ENCODE results near the gene TMEM87A. TPM values are rescaled to one million over a fixed set of nuclear protein-coding genes. Genes with fewer than 3 reads are reported as not detected.
"Not testable (repeated sequence)": the region's sequence is repeated elsewhere in the genome, so short reads cannot be mapped to it uniquely, and the experiment has no call there.

The TMEM87A gene, protein sequence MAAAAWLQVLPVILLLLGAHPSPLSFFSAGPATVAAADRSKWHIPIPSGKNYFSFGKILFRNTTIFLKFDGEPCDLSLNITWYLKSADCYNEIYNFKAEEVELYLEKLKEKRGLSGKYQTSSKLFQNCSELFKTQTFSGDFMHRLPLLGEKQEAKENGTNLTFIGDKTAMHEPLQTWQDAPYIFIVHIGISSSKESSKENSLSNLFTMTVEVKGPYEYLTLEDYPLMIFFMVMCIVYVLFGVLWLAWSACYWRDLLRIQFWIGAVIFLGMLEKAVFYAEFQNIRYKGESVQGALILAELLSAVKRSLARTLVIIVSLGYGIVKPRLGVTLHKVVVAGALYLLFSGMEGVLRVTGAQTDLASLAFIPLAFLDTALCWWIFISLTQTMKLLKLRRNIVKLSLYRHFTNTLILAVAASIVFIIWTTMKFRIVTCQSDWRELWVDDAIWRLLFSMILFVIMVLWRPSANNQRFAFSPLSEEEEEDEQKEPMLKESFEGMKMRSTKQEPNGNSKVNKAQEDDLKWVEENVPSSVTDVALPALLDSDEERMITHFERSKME
- total RNA-seq (2014; rRNA removed; shearing (Covaris generic)): 26.0 and 55.0 TPM in 2 replicates

DNA sequence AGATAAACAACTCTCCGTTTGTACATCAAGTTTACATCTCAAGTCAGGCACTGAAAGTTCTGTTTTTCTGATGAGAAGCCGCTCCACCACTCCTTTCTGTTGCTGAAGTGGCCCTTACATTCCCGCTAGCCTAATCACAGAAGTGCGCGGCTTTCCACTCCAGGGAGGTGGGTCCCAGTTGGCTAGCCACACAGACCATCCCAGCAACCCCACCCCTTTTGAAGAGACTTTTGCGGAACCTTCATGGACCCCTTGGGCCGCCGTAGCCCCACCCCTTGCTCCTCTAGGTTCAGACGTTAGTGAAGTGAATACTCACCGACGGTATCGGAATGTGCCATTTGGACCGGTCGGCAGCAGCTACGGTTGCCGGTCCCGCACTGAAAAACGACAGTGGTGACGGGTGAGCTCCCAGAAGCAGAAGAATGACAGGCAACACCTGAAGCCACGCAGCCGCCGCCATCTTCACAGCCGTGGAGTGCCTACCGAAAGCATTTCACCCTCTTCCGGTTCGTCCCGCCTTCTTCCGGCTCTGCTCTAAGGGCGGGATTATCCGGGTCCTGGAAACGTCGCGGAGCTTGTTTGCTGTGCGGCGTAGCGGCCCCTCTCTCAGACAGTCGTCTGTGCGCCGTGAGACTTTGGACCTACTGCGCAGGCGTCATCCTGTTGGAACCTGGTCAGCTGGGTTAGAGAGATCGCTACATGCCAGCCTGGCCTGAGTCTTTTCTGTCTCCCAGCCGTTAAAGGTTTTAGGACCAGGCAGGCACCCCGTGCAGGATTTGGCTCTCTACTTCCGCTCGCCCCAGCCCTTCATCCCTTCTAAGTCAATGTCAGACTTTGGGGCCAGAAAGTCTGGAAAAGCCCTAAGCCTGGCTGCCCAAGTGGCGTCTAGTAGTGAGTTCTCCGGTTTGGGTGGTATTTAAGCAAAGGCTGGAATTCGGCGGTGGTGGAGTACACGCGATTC is at the start of gene TMEM87A, which contains the start of gene GANC:
Gene TMEM87A, minus strand, starts transcription at position 495 of the 961 bp plus-strand sequence. Its CDS starts 35 bp downstream, at position 460.
Gene GANC, plus strand, starts transcription at position 263 of the 961 bp plus-strand sequence. CDS start 1,281 bp downstream, outside the sequence.
- in situ Hi-C loops (cut with HindIII; ENCODE audit: low sequenced_read_pairs): no loop called here

DNA sequence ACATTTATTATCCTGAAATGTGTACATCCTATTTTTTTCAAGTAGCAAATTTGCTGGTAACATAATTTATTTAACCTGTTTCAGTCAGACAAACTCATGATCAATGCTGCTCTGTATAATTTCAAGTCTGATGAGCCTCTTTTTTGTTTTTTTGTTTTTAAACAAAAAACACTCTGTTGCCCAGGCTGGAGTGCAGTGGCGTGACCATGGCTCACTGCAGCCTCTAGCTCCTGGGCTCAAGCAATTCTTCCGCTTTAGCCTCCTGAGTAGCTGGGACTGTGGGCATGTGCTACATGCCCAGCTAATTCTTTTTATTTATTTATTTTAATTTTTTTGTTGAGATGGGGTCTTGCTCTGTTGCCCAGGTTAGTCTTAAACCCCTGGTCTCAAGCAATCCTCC is 46.0 kb upstream of the TMEM87A start:
- in situ Hi-C loops (cut with HindIII; ENCODE audit: low sequenced_read_pairs): no loop called here
- no peak for DNase-seq (ENCODE audit: low spot score)

More for the DNA sequence above, at the start of gene TMEM87A, which contains the start of gene GANC:
- peak; percentile 99 for DNase-seq (ENCODE audit: low spot score)

DNA sequence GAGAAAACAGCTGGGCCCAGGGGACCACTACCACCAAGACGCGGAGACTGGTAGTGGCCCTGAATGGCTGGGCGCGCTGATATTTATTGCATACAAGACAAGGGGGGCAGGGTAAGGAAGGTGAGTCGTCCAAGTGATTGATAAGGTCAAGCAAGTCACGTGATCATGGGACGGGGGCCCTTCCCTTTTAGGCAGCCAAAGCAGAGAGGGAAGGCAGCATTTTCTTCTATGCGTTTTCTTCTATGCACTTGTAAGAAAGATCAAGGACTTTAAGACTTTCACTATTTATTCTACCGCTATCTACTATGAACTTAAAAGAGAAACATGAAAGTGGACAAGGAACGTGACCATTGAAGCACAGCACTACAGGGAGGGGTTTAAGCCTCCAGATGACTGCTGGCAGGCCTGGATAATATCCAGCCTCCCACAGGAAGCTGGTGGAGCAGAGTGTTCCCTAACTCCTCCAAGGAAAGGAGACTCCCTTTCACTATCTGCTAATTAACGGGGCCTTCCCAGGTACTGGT is 43.1 kb upstream of the TMEM87A start:
- in situ Hi-C loops (cut with HindIII; ENCODE audit: low sequenced_read_pairs); DNase-seq (ENCODE audit: low spot score): not testable (repeated sequence)

DNA sequence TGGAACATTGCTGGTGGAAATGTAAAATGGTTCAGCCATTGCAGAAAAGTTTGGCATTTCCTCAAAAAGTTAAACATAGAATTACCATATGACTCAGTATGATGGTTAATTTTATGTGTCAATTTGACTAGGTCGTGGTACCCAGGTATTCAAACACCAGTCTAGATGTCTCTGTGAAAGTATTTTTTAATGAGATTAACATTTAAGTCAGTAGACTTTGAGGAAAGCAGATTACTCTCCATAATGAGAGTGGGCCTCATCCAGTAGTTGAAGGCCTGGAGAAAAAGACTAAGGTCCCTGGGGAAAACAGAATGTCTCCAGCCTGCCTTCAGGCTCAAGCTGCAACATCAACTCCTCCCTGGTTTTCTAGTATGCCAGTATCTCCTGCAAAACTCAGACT is 42.3 kb upstream of the TMEM87A start:
- in situ Hi-C loops (cut with HindIII; ENCODE audit: low sequenced_read_pairs): no loop called here
- no peak for DNase-seq (ENCODE audit: low spot score)

DNA sequence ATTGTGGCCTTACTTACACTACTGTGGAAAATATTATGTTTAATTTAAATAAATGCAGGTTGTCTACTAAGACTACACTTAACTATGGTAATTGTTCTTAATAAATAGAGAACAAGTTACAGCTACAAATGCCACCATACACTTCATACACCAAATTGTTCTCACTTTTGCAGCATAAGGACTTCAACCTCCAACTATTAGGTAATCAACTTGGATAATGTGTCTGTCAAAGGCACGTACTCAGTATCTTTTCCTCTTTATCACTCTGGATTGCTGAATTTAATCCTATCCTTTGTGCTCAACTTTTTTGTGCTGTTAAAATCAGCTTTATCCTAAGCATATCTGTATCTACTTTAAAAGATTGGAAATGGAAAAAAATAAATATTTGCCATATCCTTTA is 41.6 kb upstream of the TMEM87A start:
- no peak for DNase-seq (ENCODE audit: low spot score)
- in situ Hi-C loops (cut with HindIII; ENCODE audit: low sequenced_read_pairs): no loop called here

DNA sequence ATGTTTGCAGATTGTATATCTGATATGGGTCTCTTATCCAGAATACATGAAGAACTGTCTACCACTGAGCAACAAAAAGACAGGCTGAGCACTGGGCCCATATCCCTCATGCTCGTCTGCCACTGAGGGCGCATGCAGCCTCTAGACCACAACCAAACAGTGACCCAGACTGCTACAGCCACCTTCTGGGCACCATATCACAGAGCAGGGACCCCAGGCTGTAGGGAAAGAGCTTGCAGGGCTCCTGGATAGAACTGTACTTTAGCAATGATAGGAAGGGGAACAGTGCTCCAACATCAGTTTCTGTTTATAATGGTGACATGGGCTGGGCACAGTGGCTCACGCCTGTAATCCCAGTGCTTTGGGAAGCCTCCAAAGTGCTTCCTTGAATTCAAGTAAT is 40.2 kb upstream of the TMEM87A start:
- DNase-seq (ENCODE audit: low spot score): peak; percentile 1
- in situ Hi-C loops (cut with HindIII; ENCODE audit: low sequenced_read_pairs): no loop called here

DNA sequence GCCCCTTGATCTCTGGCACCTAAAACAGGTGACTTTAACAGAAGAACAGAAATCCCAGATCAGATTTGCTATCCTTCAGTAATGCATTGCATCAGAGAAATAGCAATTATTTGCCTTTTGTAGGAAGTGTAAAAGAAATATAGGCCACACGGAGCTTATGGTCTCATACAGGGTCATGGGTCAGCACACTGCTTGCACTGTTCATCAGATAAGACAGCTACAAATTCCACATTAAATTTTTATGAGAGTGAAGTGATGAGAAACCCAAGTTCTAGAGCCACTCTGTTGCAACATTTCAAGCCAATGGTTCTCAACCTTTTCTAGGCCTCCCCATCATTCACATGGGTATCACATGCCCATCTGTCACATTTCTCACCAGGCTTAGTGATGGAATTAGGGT is 33.4 kb upstream of the TMEM87A start:
- in situ Hi-C loops (cut with HindIII; ENCODE audit: low sequenced_read_pairs): no loop called here
- DNase-seq (ENCODE audit: low spot score): no peak

DNA sequence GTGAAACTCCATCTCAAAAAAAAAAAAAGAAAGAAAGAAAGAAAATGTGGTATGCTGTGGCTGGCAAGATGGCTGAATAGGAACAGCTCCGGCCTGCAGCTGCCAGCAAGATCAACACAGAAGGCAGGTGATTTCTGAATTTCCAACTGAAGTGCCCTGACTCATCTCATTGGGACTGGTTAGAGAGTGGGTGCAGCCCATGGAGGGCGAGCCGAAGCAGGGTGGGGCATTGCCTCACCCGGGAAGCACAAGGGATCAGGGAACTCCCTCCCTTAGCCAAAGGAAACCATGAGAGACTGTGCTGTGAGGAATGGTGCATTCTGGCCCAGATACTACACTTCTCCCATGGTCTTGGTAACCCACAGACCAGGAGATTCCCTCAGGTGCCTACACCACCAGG is 27.8 kb upstream of the TMEM87A start:
- DNase-seq (ENCODE audit: low spot score); in situ Hi-C loops (cut with HindIII; ENCODE audit: low sequenced_read_pairs): not testable (repeated sequence)

DNA sequence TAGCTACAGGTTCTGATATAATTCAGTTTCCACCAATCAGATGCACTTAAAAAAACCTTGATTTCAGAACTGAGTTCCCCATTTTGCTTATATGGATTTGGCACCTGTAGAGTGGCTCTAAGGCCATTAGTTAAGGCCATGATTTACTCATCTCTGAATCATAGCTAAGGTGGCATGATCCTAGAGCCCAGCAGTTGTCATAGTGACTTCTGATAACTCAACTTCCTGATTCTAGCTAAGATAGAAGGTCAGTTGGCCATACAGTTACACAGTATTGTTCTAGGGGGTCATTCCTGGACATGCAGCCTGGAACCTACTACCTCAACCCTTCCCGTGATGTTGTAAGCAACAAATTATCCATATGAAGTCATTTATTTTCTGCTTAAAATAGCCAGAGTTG is 15.9 kb upstream of the TMEM87A start:
- DNase-seq (ENCODE audit: low spot score): no peak
- in situ Hi-C loops (cut with HindIII; ENCODE audit: low sequenced_read_pairs): no loop called here

DNA sequence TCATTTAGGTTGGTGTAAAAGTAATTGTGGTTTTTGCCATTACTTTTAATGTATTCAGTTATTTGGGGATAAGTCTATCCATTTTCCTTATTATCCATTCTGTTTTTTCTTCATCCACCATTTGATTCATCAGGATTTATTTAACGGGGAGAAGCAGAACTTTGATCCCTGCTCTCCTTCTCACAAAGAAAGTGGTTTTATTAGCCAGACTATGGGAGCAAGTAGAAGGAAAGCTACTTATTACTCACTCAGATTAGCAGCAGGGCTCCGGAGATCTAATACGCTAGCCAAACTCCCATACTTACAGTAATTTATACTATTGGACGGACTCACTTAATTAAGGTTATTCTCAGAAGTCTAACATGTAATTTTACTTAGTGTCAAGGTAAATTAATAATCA is 14.7 kb upstream of the TMEM87A start:
- in situ Hi-C loops (cut with HindIII; ENCODE audit: low sequenced_read_pairs): no loop called here
- DNase-seq (ENCODE audit: low spot score): no peak

DNA sequence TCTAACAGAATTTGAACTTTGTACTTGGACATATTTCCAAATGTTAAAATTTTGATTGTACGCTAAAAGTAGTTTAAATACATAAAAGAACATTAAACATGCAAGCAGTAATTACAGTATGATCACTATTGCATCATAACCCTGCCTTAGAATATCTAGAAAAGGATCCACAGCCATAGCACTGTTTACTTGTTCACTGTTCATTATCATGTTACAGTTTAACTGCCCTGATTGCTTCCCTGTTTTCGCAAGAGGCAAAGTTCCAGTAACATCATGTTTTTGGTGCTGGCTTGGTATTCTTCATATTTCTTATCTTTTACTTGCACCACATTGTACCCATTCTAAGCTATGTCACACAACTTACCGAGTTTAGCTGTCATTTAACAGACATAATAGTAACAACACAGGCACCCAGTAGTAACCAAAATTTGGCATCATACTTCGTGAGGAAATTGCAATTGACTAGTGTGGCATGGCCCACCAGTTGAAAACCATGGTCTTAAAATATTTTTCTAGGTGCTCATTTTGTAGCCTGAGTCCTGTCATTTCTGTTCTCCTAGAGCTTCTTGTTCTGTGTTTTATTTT is 13.3 kb upstream of the TMEM87A start:
- DNase-seq (ENCODE audit: low spot score): no peak
- in situ Hi-C loops (cut with HindIII; ENCODE audit: low sequenced_read_pairs): no loop called here

DNA sequence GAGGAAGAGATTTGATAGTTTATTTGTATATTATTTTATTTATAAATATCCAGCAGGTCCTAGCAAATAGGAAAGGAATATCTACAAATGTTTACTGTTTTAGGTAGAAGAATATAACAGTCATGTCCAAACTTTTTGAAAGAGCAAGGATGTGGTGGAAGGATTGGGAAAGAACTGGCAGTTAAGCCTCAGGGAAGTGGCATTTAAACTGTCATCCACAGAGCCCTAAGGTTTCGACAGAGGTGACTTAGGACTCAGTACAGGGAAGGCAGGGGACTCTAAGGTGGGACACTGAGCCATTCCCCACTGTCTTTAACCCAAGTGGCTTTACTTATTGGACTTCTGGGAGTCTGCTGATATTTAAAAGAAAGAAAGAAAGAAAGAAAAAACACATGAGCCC is 11.8 kb upstream of the TMEM87A start:
- no peak for DNase-seq (ENCODE audit: low spot score)
- in situ Hi-C loops (cut with HindIII; ENCODE audit: low sequenced_read_pairs): no loop called here

DNA sequence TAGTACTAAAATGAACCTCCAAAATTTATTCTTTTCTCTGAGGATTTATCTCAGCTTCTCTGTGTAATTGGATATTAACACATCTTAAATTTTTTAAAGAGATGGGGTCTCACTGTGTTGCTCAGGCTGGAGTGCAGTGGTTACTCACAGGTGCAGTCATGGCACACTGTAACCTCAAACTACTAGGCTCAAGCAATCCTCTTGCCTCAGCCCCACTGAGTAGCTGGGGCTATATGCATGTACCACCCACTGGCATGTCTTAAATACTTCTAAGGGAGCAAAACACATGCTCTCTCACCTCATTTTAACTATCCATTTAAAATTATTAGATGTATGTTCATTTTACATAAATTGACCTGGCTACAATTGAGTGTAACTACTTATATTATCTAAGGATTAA is 11.3 kb upstream of the TMEM87A start:
- in situ Hi-C loops (cut with HindIII; ENCODE audit: low sequenced_read_pairs): no loop called here
- DNase-seq (ENCODE audit: low spot score): no peak

DNA sequence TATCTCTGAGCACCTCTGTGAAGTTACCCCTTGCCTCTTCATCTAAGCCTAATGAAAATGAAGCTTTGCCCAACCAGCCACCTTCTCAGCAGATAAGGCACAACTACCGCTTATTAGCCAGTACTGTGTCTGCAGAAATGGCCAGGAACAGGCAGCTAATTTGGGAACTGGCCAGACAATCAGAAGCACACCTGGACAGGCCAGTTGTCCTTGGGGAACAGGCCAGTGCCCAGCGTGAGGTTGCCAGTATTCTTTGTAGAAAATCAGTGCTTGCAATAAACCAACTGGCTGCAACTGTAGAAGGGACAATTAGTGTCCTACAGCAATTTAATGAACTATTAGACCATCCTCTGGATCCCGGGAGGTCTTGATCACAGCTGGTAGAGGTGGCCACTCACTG is 10.4 kb upstream of the TMEM87A start:
- in situ Hi-C loops (cut with HindIII; ENCODE audit: low sequenced_read_pairs): no loop called here
- no peak for DNase-seq (ENCODE audit: low spot score)

DNA sequence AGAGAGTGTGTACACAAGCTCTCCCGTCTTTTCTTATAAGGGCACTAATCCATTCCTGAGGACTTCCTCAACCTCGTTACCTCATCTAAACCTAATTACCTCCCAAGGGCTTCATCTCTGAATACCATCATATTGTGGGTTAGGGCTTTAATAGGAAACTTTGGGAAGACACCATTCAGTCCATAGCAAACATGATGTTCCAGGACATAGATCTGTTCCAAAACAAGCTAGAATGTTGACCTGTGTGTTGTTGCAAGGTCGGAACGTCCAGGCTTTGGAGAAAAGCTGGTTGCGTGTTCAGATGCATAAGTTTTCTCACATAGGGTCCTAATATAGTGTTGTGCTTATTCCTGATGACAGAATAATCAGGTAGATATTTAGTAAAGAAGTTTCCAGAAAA is 9.7 kb upstream of the TMEM87A start:
- DNase-seq (ENCODE audit: low spot score): no peak

DNA sequence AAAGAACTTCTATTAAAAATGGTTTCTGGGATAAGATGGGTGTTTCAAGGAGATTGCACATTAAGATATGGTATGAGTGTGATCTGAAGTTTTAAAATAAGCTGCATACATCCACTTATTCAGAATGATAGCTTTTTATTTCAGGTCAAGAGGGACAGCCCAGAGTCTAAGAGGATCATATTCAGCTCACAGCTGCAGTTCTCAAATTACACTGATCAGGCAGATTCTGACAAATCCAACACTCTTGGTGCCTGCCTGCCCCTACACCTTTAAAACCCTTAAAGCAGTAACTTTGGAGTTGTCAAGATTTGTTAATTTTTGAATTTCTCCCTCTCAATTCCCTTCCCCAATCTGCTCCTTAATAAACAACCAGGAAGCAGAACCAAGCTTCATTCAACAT is 9.1 kb upstream of the TMEM87A start:
- in situ Hi-C loops (cut with HindIII; ENCODE audit: low sequenced_read_pairs): no loop called here
- no peak for DNase-seq (ENCODE audit: low spot score)

More for the DNA sequence above, 9.7 kb upstream of the TMEM87A start:
- in situ Hi-C loops (cut with HindIII; ENCODE audit: low sequenced_read_pairs): no loop called here

DNA sequence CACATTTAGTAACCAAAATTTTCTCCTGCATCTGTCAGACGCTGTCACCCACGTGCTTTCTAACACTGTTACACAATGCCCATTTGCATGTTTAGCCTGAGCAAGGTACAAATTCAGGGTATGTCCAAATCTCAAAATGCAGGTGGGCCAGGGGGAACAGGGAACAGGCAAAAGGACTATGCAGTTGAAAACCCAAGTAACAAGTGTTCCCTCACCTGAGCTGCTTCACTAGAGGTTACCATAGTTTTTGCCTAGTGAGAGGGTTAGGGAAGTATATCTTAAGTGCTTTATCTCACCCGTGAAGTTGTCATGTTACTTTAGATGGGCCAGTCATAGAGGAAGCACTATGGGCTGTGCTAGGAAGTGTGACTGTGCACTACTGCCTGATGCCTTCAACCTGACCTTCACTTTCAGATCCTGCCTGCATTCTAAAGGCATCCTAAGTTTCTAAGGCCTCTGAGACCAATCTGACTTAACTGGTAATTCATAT is 6.0 kb upstream of the TMEM87A start:
- DNase-seq (ENCODE audit: low spot score): no peak
- in situ Hi-C loops (cut with HindIII; ENCODE audit: low sequenced_read_pairs): no loop called here

DNA sequence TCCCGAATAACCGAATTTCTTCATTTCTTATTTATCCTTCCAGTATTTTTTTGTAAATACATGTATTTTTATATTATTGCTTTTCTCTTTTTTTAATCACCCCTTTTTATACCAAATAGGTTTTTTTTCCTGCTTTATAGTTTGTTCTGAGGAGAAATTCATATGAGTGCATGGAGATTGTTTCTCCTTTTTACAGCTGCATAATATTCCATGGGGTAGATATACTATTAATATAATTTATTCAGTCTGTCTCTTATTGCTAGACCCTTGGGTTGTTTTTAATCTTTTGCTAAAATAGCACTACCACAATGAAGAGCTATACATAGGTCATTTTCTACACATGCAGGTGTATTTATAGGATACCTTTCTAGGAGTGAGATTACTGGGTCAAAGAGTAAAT is 3.5 kb upstream of the TMEM87A start:
- no peak for DNase-seq (ENCODE audit: low spot score)
- in situ Hi-C loops (cut with HindIII; ENCODE audit: low sequenced_read_pairs): no loop called here

Data from G401 (cell line).